Gastroesophageal sphincter (tissue), 3 donors: ENCODE measurements around the gene PSME1.

Experiments used
- EP300 ChIP-seq: sonication (generic); formaldehyde crosslinking; IDR thresholded peaks from one replicate; pipeline ENCODE4 v1.6.1; 2017; ENCODE audit warnings: antibody characterized with exemption, mild to moderate bottlenecking
- POLR2A ChIP-seq, 2 donors: fragments of 450-650 bp; IDR thresholded peaks; one replicate each; pipeline ENCODE4 v1.6.1; 2017; ENCODE audit warnings: antibody characterized with exemption in 2 of 2, mild to moderate bottlenecking in 2 of 2, moderate library complexity in 1 of 2
- POLR2AphosphoS5 ChIP-seq: sonication (generic); formaldehyde crosslinking; IDR thresholded peaks from one replicate; pipeline ENCODE4 v1.6.1; 2017; ENCODE audit warnings: antibody characterized with exemption
- TF ChIP-seq, protein P1 (sequence below), 4 experiments: fragments of 200-600 bp in 2 of 4; fragments of 450-650 bp in 2 of 4; sonication (generic) in 1 of 4; IDR thresholded peaks; one replicate each; pipeline ENCODE4 v1.5.1; 2017 to 2019; ENCODE audit warnings: antibody characterized with exemption in 4 of 4, mild to moderate bottlenecking in 2 of 4, moderate library complexity in 2 of 4

GRCh38 chr14:24143511-24143910 is 7.5 kb downstream of the PSME1 start:
- TF ChIP-seq, protein P1, sequence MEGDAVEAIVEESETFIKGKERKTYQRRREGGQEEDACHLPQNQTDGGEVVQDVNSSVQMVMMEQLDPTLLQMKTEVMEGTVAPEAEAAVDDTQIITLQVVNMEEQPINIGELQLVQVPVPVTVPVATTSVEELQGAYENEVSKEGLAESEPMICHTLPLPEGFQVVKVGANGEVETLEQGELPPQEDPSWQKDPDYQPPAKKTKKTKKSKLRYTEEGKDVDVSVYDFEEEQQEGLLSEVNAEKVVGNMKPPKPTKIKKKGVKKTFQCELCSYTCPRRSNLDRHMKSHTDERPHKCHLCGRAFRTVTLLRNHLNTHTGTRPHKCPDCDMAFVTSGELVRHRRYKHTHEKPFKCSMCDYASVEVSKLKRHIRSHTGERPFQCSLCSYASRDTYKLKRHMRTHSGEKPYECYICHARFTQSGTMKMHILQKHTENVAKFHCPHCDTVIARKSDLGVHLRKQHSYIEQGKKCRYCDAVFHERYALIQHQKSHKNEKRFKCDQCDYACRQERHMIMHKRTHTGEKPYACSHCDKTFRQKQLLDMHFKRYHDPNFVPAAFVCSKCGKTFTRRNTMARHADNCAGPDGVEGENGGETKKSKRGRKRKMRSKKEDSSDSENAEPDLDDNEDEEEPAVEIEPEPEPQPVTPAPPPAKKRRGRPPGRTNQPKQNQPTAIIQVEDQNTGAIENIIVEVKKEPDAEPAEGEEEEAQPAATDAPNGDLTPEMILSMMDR (IDR thresholded peaks at IDR 0.05), result no peak
- TF ChIP-seq POLR2A (IDR thresholded peaks at IDR 0.05) (no peak), POLR2AphosphoS5 (no peak), EP300 (no peak)
